ENCODE data around the gene CD200. TPM values are rescaled to one million over a fixed set of nuclear protein-coding genes. Genes with fewer than 3 reads are reported as not detected.

The CD200 gene
- total RNA-seq, 1 donor from 2014 or later, result 20.1 TPM

DNA sequence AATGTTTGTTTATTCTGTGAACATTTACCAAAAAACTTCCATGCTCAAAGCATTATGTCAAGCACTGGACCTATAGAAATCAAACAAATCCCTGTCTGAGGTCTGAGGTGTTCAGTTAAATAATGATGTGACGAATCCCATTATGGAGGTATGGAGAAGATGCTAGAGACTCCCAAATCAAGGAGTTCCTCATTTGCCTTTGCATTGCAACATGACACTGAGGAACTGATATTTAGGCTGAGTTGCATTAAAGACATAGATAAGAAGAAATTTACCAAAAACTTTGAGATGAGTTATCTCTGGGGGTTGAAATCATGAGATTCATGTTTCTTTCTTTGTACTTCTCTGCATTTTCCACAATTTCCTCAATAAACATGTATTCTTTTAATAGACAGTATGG, 16.0 kb downstream of the CD200 start:
- no peaks in the 10 kb centered on the region for H3K9me3 Mint-ChIP-seq
- no peak for DNase-seq (ENCODE audit: extremely low spot score, unreplicated experiment)
- H3K4me1 Mint-ChIP-seq (ENCODE audit: unreplicated experiment), result peaks cover 25% of the 10 kb centered on the region
- H3K4me3 Mint-ChIP-seq, result no peak overlapping the region
- no peaks in the 10 kb centered on the region for H3K27me3 Mint-ChIP-seq
- no peak overlapping the region for H3K27ac Mint-ChIP-seq
- TF ChIP-seq, protein P1, sequence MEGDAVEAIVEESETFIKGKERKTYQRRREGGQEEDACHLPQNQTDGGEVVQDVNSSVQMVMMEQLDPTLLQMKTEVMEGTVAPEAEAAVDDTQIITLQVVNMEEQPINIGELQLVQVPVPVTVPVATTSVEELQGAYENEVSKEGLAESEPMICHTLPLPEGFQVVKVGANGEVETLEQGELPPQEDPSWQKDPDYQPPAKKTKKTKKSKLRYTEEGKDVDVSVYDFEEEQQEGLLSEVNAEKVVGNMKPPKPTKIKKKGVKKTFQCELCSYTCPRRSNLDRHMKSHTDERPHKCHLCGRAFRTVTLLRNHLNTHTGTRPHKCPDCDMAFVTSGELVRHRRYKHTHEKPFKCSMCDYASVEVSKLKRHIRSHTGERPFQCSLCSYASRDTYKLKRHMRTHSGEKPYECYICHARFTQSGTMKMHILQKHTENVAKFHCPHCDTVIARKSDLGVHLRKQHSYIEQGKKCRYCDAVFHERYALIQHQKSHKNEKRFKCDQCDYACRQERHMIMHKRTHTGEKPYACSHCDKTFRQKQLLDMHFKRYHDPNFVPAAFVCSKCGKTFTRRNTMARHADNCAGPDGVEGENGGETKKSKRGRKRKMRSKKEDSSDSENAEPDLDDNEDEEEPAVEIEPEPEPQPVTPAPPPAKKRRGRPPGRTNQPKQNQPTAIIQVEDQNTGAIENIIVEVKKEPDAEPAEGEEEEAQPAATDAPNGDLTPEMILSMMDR (conservative IDR thresholded peaks at IDR 0.05), result no peak
- peaks cover 44% of the 10 kb centered on the region for H3K36me3 Mint-ChIP-seq

DNA sequence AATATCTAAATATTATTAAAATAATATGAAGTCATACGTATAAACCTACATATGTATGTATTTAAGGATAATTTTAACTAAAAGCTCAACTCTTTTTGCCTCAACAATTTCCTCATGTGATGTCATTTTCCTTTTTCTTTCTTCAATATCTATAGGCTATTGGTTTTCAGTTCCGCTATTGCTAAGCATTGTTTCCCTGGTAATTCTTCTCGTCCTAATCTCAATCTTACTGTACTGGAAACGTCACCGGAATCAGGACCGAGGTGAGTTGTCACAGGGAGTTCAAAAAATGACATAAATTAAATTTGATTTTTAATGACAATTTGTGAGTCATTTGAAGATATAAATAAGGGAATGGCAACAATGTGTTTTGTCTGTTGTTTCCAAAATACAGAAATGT, 16.6 kb downstream of the CD200 start:
- Mint-ChIP-seq H3K4me3 (no peak overlapping the region), H3K4me1 (ENCODE audit: unreplicated experiment) (peaks cover 25% of the 10 kb centered on the region), H3K36me3 (peaks cover 46% of the 10 kb centered on the region), H3K27ac (no peak overlapping the region), H3K27me3 (no peaks in the 10 kb centered on the region), H3K9me3 (no peaks in the 10 kb centered on the region)
- TF ChIP-seq, protein P1 (conservative IDR thresholded peaks at IDR 0.05), result no peak
- DNase-seq (ENCODE audit: extremely low spot score, unreplicated experiment), result no peak

DNA sequence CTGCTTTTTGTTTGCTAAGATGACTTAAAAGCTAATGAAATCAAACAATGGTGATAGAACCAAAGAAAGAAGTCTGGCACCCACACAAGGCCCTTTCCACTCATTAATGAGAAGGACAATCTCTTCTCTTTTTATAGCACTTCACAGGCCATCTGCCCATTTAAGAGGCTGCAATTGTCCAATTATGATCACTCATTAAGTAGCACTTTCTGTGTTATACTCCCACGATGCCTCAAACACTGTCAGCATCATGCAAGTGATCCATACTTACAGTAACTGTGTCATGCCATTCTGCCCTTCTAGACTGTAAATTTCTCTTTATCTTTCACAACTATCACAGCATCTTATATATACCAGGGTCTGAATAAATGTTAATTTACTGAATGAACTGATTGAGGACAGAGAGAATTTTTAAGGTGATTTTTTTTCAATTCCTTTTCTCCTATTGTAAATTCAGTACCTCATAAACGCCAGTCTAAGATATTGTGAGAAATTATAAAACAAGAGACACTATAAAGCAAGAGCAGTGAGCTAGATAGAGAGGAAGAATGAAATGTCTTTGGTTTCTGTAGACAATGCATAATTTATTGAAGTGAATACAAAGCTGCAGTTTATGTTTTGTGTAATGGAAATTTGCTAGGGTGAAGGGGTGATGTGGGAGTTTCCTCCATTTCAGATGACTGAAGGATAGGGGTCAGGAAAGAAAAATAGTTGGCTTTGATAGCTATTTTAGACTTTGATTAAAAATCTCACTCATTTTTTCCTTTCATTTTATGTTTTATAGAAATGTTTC, 17.3 kb downstream of the CD200 start:
- H3K9me3 Mint-ChIP-seq, result no peaks in the 10 kb centered on the region
- TF ChIP-seq, protein P1 (conservative IDR thresholded peaks at IDR 0.05), result no peak
- no peak for DNase-seq (ENCODE audit: extremely low spot score, unreplicated experiment)
- no peaks in the 10 kb centered on the region for H3K27me3 Mint-ChIP-seq
- no peak overlapping the region for H3K27ac Mint-ChIP-seq
- no peak overlapping the region for H3K4me3 Mint-ChIP-seq
- H3K4me1 Mint-ChIP-seq (ENCODE audit: unreplicated experiment), result peaks cover 25% of the 10 kb centered on the region
- H3K36me3 Mint-ChIP-seq, result peaks cover 41% of the 10 kb centered on the region

DNA sequence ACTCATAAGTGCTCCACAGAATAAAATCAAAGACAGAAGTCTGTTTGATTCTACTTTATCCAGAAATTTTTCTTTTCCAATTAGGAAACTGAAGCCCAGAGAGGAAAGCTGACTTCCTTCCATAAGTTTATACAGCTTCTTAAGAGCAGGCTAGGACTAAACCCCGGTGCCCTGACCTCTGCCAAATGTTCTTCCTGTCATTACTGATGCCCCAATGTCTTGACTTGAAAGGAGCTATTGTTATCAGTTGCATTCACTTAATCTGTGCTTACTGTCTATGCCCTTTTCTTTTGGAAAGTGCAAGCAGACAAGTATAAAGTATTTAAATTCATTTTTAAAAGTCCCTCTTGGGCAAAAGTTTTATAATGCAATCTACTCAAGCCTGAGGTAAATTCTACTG, 18.1 kb downstream of the CD200 start:
- TF ChIP-seq, protein P1 (conservative IDR thresholded peaks at IDR 0.05), result no peak
- no peaks in the 10 kb centered on the region for H3K27me3 Mint-ChIP-seq
- H3K4me3 Mint-ChIP-seq, result no peak overlapping the region
- H3K4me1 Mint-ChIP-seq (ENCODE audit: unreplicated experiment), result peaks cover 25% of the 10 kb centered on the region
- H3K27ac Mint-ChIP-seq, result no peak overlapping the region
- H3K36me3 Mint-ChIP-seq, result peaks cover 36% of the 10 kb centered on the region
- DNase-seq (ENCODE audit: extremely low spot score, unreplicated experiment), result no peak
- H3K9me3 Mint-ChIP-seq, result no peaks in the 10 kb centered on the region

DNA sequence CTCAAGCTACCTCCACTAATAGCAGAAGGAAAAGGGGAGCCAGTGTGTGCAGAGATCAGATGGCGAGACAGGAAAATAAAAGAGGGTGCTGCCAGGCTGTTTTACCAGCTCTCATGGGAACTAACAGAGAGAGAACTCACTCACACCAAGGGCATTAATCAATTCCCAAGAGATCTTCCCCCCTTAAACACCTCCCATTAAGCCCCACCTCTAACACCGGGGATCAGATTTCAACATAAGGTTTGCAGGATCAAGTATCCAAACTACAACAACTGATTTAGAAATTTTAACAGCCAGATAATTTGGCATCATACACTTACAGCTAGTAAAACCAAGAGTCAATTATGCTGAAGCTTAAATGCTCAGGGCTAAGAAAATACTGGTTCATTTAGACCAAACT, 18.9 kb downstream of the CD200 start:
- no peak for DNase-seq (ENCODE audit: extremely low spot score, unreplicated experiment)
- Mint-ChIP-seq H3K9me3 (no peaks in the 10 kb centered on the region), H3K27ac (no peak overlapping the region), H3K36me3 (peaks cover 28% of the 10 kb centered on the region), H3K27me3 (no peaks in the 10 kb centered on the region), H3K4me3 (no peak overlapping the region), H3K4me1 (ENCODE audit: unreplicated experiment) (peaks cover 25% of the 10 kb centered on the region)
- TF ChIP-seq, protein P1 (conservative IDR thresholded peaks at IDR 0.05), result no peak
